Testis (tissue), 2 donors: Measurements from ENCODE around the gene CNTN5.

Experiments
- POLR2A ChIP-seq: fragments of 450-650 bp; IDR thresholded peaks from one replicate; pipeline ENCODE4 v1.6.1; 2017; ENCODE audit warnings: antibody characterized with exemption, mild to moderate bottlenecking, moderate library complexity
- TF ChIP-seq, protein P1 (sequence below), 3 experiments: fragments of 450-650 bp in 2 of 3; fragments of 200-600 bp in 1 of 3; sonication (generic) in 1 of 3; IDR thresholded peaks; one replicate each; pipeline ENCODE4 v1.5.1; 2016 to 2019; ENCODE audit warnings: antibody characterized with exemption in 3 of 3, mild to moderate bottlenecking in 2 of 3, moderate library complexity in 1 of 3

GRCh38 chr11:99918761-99919160 is 898.0 kb downstream of the CNTN5 start:
- no peak for TF ChIP-seq POLR2A
- TF ChIP-seq, protein P1, sequence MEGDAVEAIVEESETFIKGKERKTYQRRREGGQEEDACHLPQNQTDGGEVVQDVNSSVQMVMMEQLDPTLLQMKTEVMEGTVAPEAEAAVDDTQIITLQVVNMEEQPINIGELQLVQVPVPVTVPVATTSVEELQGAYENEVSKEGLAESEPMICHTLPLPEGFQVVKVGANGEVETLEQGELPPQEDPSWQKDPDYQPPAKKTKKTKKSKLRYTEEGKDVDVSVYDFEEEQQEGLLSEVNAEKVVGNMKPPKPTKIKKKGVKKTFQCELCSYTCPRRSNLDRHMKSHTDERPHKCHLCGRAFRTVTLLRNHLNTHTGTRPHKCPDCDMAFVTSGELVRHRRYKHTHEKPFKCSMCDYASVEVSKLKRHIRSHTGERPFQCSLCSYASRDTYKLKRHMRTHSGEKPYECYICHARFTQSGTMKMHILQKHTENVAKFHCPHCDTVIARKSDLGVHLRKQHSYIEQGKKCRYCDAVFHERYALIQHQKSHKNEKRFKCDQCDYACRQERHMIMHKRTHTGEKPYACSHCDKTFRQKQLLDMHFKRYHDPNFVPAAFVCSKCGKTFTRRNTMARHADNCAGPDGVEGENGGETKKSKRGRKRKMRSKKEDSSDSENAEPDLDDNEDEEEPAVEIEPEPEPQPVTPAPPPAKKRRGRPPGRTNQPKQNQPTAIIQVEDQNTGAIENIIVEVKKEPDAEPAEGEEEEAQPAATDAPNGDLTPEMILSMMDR (IDR thresholded peaks at IDR 0.05): no peak
